GM12878 (cell line): ENCODE data around the gene GRIK5. TPM values are rescaled to one million over a fixed set of nuclear protein-coding genes. Genes with fewer than 3 reads are reported as not detected.

Experiments used
- CREM ChIP-seq: IDR thresholded peaks from 2 replicates; pipeline ENCODE4 v1.6.1; 2014; ENCODE audit warnings: antibody characterized with exemption, low read depth
- MEF2B ChIP-seq: fragments of 450-650 bp; IDR thresholded peaks from 2 replicates; pipeline ENCODE4 v1.6.1; 2018; ENCODE audit warnings: mild to moderate bottlenecking, moderate library complexity; ENCODE audit not compliant: partially characterized antibody, poor library complexity, severe bottlenecking
- NBN ChIP-seq: fragments of 450-650 bp; IDR thresholded peaks from 2 replicates; pipeline ENCODE4 v1.6.1; 2016
- SMC3 ChIP-seq: IDR thresholded peaks from 2 replicates; pipeline ENCODE4 v1.6.1; 2011; ENCODE audit warnings: low read length, improper control_type of control experiment, borderline replicate concordance
- SREBF1 ChIP-seq: IDR thresholded peaks from 2 replicates; pipeline ENCODE4 v1.6.1; 2012; ENCODE audit warnings: mild to moderate bottlenecking, low read length
- USF1 ChIP-seq: IDR thresholded peaks from 2 replicates; pipeline ENCODE4 v1.6.1; 2011; ENCODE audit warnings: borderline replicate concordance, low read depth, mild to moderate bottlenecking, moderate library complexity, mixed read lengths, low read length; ENCODE audit not compliant: insufficient read depth; ENCODE audit errors: extremely low read length
- ZNF207 ChIP-seq: fragments of 450-650 bp; IDR thresholded peaks from 2 replicates; pipeline ENCODE4 v1.6.1; 2014; ENCODE audit warnings: antibody characterized with exemption, mild to moderate bottlenecking, borderline replicate concordance
- ZNF622 ChIP-seq: fragments of 450-650 bp; IDR thresholded peaks from 2 replicates; pipeline ENCODE4 v1.6.1; 2017; ENCODE audit warnings: mild to moderate bottlenecking, inconsistent platforms
- polyA plus RNA-seq, 11 experiments: library from polyadenylated mRNA; depleted of rRNA in 4 of 11; unstranded in 6 of 11; stranded (reverse) in 5 of 11; fragments of >200 nt; fragmentation: Nextera tagmentation in 4 of 11; fragmentation: Illumina TruSeq in 1 of 11; extraction: Ambion mirVana in 4 of 11; extraction: Trizol in 1 of 11; gene quantifications; 1 replicate in 1 of 11; 2 replicates in 10 of 11; pipeline versions ENCODE4 v1.2.1 to v1.2.3, GENCODE V29; 2011 to 2016; ENCODE audit warnings: inconsistent platforms in 2 of 11, missing spikeins in 2 of 11, low read depth in 1 of 11
- total RNA-seq, 4 experiments: library from RNA; depleted of rRNA in 3 of 4; stranded (reverse); fragments of >200 nt in 3 of 4; fragmentation: Illumina TruSeq in 1 of 4; extraction: Trizol in 1 of 4; gene quantifications; 2 replicates each; pipeline versions ENCODE4 v1.2.1 to v1.2.3, GENCODE V29; 2013 to 2021
- TF ChIP-seq, protein P1 (sequence below): fragments of 450-650 bp; IDR thresholded peaks from 2 replicates; pipeline ENCODE4 v1.6.1; 2017; ENCODE audit warnings: borderline replicate concordance
- TF ChIP-seq, protein P2 (sequence below): fragments of 450-650 bp; IDR thresholded peaks from 2 replicates; pipeline ENCODE4 v1.6.1; 2018; ENCODE audit warnings: borderline replicate concordance, mild to moderate bottlenecking; ENCODE audit not compliant: partially characterized antibody

The GRIK5 gene
- total and polyA plus RNA-seq, 10 of the 15 experiments (the other 5 are each of a cell fraction or from before 2014, with no cell fraction given): 0.03 to 0.23 (median 0.07) TPM; not detected in 3

GRCh38 chr19:41999071-41999877 lies 70.7 kb downstream of the GRIK5 start (continued):
- TF ChIP-seq, protein P1, sequence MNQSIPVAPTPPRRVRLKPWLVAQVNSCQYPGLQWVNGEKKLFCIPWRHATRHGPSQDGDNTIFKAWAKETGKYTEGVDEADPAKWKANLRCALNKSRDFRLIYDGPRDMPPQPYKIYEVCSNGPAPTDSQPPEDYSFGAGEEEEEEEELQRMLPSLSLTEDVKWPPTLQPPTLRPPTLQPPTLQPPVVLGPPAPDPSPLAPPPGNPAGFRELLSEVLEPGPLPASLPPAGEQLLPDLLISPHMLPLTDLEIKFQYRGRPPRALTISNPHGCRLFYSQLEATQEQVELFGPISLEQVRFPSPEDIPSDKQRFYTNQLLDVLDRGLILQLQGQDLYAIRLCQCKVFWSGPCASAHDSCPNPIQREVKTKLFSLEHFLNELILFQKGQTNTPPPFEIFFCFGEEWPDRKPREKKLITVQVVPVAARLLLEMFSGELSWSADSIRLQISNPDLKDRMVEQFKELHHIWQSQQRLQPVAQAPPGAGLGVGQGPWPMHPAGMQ: no peak
- no peak for TF ChIP-seq ZNF622
- TF ChIP-seq USF1: no peak
- TF ChIP-seq, protein P2, sequence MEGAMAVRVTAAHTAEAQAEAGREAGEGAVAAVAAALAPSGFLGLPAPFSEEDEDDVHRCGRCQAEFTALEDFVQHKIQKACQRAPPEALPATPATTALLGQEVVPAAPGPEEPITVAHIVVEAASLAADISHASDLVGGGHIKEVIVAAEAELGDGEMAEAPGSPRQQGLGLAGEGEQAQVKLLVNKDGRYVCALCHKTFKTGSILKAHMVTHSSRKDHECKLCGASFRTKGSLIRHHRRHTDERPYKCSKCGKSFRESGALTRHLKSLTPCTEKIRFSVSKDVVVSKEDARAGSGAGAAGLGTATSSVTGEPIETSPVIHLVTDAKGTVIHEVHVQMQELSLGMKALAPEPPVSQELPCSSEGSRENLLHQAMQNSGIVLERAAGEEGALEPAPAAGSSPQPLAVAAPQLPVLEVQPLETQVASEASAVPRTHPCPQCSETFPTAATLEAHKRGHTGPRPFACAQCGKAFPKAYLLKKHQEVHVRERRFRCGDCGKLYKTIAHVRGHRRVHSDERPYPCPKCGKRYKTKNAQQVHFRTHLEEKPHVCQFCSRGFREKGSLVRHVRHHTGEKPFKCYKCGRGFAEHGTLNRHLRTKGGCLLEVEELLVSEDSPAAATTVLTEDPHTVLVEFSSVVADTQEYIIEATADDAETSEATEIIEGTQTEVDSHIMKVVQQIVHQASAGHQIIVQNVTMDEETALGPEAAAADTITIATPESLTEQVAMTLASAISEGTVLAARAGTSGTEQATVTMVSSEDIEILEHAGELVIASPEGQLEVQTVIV: no peak
- TF ChIP-seq NBN: no peak
- TF ChIP-seq CREM: no peak
- TF ChIP-seq SREBF1: no peak
- no peak for TF ChIP-seq MEF2B
- TF ChIP-seq SMC3: no peak
- TF ChIP-seq ZNF207: no peak
